Smooth muscle cell (in vitro differentiated cells): ENCODE measurements around the gene CROCC2. TPM values are rescaled to one million over a fixed set of nuclear protein-coding genes. Genes with fewer than 3 reads are reported as not detected.

Experiments used
- DNase-seq: peaks from one replicate; lab custom pipeline; 2025; ENCODE audit not compliant: unreplicated experiment; lab: John Stamatoyannopoulos, UW
- H2AFZ ChIP-seq: fragments of 200-600 bp; sonication (generic); 2 replicates; pipeline ENCODE4 v1.6.0; 2016; ENCODE audit warnings: antibody characterized with exemption, low read depth, mild to moderate bottlenecking
- H3F3A ChIP-seq: fragments of 200-600 bp; sonication (generic); 2 replicates; pipeline ENCODE4 v1.6.0; 2017; ENCODE audit warnings: antibody characterized with exemption, low read depth
- H3K27ac ChIP-seq: fragments of 200-600 bp; sonication (generic); 2 replicates; pipeline ENCODE4 v1.5.1; 2016; ENCODE audit warnings: low read depth, mild to moderate bottlenecking
- H3K27me3 ChIP-seq: fragments of 200-600 bp; sonication (generic); 2 replicates; pipeline ENCODE4 v1.6.1; 2016; ENCODE audit warnings: low read depth, mild to moderate bottlenecking
- H3K36me3 ChIP-seq: fragments of 200-600 bp; sonication (generic); 2 replicates; pipeline ENCODE4 v1.5.1; 2016; ENCODE audit warnings: low read depth
- H3K4me1 ChIP-seq: fragments of 200-600 bp; sonication (generic); 2 replicates; pipeline ENCODE4 v1.5.1; 2016; ENCODE audit warnings: low read depth
- H3K4me2 ChIP-seq: fragments of 200-600 bp; sonication (generic); 2 replicates; pipeline ENCODE4 v1.6.0; 2016; ENCODE audit warnings: mild to moderate bottlenecking
- H3K4me3 ChIP-seq: fragments of 200-600 bp; sonication (generic); 2 replicates; pipeline ENCODE4 v1.5.1; 2016; ENCODE audit warnings: mild to moderate bottlenecking
- H3K79me2 ChIP-seq: fragments of 200-600 bp; sonication (generic); 2 replicates; pipeline ENCODE4 v1.6.0; 2016; ENCODE audit warnings: low read depth, mild to moderate bottlenecking
- H3K9ac ChIP-seq: fragments of 200-600 bp; sonication (generic); 2 replicates; pipeline ENCODE4 v1.6.0; 2016; ENCODE audit warnings: low read depth
- H3K9me3 ChIP-seq: fragments of 200-600 bp; sonication (generic); replicated peaks from 2 replicates; pipeline ENCODE4 v1.5.1; 2016; ENCODE audit warnings: low read depth
- H4K20me1 ChIP-seq: fragments of 200-600 bp; sonication (generic); 2 replicates; pipeline ENCODE4 v1.6.0; 2016; ENCODE audit warnings: low read depth
- WGBS: methylation state at CpG from one replicate; pipeline ENCODE4 v1.1.7; 2016; ENCODE audit warnings: low lambda C conversion rate; 5-methylcytosine and 5-hydroxymethylcytosine counted together
- polyA plus RNA-seq: library from polyadenylated mRNA; unstranded; fragments of >200 nt; fragmentation: Nextera tagmentation; extraction: Ambion mirVana; gene quantifications from 2 replicates; pipeline ENCODE4 v1.2.1, GENCODE V29; 2016
- total RNA-seq: library from RNA; depleted of rRNA; stranded (reverse); fragments of >200 nt; gene quantifications from 2 replicates; pipeline ENCODE4 v1.2.3, GENCODE V29; 2014
- TF ChIP-seq, protein P1 (sequence below): fragments of 200-600 bp; sonication (generic); IDR thresholded peaks from 2 replicates; pipeline ENCODE4 v1.5.1; 2017; ENCODE audit warnings: borderline replicate concordance, mild to moderate bottlenecking, antibody characterized with exemption; ENCODE audit not compliant: insufficient read depth, poor library complexity, severe bottlenecking

CROCC2 gene
- total and polyA plus RNA-seq, 2 experiments from 2014 or later: not detected

DNA sequence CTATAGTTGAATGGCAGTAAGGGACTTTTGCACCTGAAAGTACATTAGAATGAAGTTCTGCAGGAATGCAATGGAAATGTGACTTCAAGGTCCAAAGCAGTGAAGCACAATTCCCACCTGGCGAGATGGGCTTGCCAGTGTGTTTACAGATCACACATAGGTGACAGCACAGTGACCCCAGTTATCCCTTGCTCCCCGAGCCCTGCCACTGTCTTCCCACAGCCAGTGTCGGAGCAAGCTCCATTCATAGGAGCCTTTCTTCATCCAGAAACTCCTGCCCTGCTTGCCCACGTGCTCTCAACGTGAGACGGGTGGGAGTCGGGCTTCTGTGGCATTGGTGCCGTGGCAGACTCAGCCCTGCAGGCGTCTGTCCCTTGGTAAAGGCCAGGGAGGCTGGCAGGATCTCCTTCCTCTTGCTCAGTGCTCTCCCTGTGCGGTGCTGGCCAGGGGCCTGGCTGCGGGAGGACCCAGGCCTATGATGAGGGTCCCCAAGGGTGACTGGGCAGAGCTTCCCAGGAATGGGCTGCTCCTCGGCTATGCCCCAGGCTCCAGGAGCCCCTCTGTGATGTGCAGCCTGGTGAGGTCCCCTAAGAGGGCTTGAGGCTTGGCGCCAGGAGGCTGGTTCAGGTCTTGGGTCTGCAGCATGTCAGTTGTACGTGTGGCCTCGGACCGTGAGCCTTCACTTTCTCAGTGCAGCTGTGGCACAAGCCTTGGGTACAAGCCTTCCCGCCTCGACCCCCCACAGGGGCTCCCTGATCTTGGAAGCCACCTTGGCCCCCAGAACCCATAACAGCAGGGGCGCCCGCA, 132.4 kb downstream of the CROCC2 start:
- Histone ChIP-seq H3K4me3 (no peak overlapping the region), H3K4me2 (no peak overlapping the region), H2AFZ (no peak overlapping the region), H3K9ac (no peak overlapping the region), H3K9me3 (no peaks in the 10 kb centered on the region), H3K79me2 (no peaks in the 10 kb centered on the region), H3K27me3 (peaks cover 53% of the 10 kb centered on the region), H4K20me1 (no peaks in the 10 kb centered on the region), H3K27ac (no peak overlapping the region), H3K36me3 (no peaks in the 10 kb centered on the region), H3F3A (no peaks in the 10 kb centered on the region), H3K4me1 (peaks cover 3% of the 10 kb centered on the region)
- DNase-seq: no peak
- 90% methylated on average over 19 of the region's 20 CpGs for WGBS
- TF ChIP-seq, protein P1, sequence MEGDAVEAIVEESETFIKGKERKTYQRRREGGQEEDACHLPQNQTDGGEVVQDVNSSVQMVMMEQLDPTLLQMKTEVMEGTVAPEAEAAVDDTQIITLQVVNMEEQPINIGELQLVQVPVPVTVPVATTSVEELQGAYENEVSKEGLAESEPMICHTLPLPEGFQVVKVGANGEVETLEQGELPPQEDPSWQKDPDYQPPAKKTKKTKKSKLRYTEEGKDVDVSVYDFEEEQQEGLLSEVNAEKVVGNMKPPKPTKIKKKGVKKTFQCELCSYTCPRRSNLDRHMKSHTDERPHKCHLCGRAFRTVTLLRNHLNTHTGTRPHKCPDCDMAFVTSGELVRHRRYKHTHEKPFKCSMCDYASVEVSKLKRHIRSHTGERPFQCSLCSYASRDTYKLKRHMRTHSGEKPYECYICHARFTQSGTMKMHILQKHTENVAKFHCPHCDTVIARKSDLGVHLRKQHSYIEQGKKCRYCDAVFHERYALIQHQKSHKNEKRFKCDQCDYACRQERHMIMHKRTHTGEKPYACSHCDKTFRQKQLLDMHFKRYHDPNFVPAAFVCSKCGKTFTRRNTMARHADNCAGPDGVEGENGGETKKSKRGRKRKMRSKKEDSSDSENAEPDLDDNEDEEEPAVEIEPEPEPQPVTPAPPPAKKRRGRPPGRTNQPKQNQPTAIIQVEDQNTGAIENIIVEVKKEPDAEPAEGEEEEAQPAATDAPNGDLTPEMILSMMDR: no peak

GRCh38 chr2:241039416-241039815, 133.3 kb downstream of the CROCC2 start:
- H3K27ac ChIP-seq: no peak overlapping the region
- no peak overlapping the region for H3K4me2 ChIP-seq
- no peaks in the 10 kb centered on the region for H3F3A ChIP-seq
- H3K4me3 ChIP-seq: no peak overlapping the region
- H3K36me3 ChIP-seq: no peaks in the 10 kb centered on the region
- no peak for DNase-seq
- peaks cover 3% of the 10 kb centered on the region for H3K4me1 ChIP-seq
- H3K9me3 ChIP-seq: no peaks in the 10 kb centered on the region
- H3K9ac ChIP-seq: no peak overlapping the region
- no peaks in the 10 kb centered on the region for H4K20me1 ChIP-seq
- TF ChIP-seq, protein P1: no peak
- 92% methylated on average over 3 of the region's 4 CpGs for WGBS
- peaks cover 58% of the 10 kb centered on the region for H3K27me3 ChIP-seq
- no peaks in the 10 kb centered on the region for H3K79me2 ChIP-seq
- no peak overlapping the region for H2AFZ ChIP-seq

GRCh38 chr2:241040081-241040803, 134.1 kb downstream of the CROCC2 start:
- Histone ChIP-seq H3K9me3 (no peaks in the 10 kb centered on the region), H3K4me1 (peaks cover 3% of the 10 kb centered on the region), H2AFZ (no peak overlapping the region), H3K4me3 (no peak overlapping the region), H3K79me2 (no peaks in the 10 kb centered on the region), H3K27me3 (peaks cover 63% of the 10 kb centered on the region), H3K4me2 (no peak overlapping the region), H4K20me1 (no peaks in the 10 kb centered on the region), H3K36me3 (no peaks in the 10 kb centered on the region), H3K9ac (no peak overlapping the region), H3K27ac (no peak overlapping the region), H3F3A (no peaks in the 10 kb centered on the region)
- TF ChIP-seq, protein P1: no peak
- WGBS: 93% methylated on average over 13 of the region's 13 CpGs
- DNase-seq: no peak
